Hepatocyte (in vitro differentiated cells): ENCODE measurements around the gene CLASP2. TPM values are rescaled to one million over a fixed set of nuclear protein-coding genes. Genes with fewer than 3 reads are reported as not detected.
"Not testable (repeated sequence)": the region's sequence is repeated elsewhere in the genome, so short reads cannot be mapped to it uniquely, and the experiment has no call there.

Source experiments
- DNase-seq: peaks from one replicate; pipeline ENCODE4 v3.0.0-alpha.2; 2016; ENCODE audit warnings: low spot score
- H2AFZ ChIP-seq: fragments of 200-600 bp; sonication (generic); 2 replicates; pipeline ENCODE4 v1.6.0; 2016; ENCODE audit warnings: antibody characterized with exemption, mild to moderate bottlenecking
- H3K27ac ChIP-seq: fragments of 200-600 bp; sonication (generic); 2 replicates; pipeline ENCODE4 v1.5.1; 2016; ENCODE audit warnings: mild to moderate bottlenecking
- H3K27me3 ChIP-seq: fragments of 200-600 bp; sonication (generic); 2 replicates; pipeline ENCODE4 v1.6.1; 2016
- H3K36me3 ChIP-seq: fragments of 200-600 bp; sonication (generic); replicated peaks from 2 replicates; pipeline ENCODE4 v1.5.1; 2016; ENCODE audit warnings: low read depth; ENCODE audit not compliant: insufficient read depth
- H3K4me1 ChIP-seq: fragments of 200-600 bp; sonication (generic); 2 replicates; pipeline ENCODE4 v1.5.1; 2016; ENCODE audit warnings: mild to moderate bottlenecking, moderate library complexity; ENCODE audit not compliant: insufficient read depth
- H3K4me2 ChIP-seq: fragments of 200-600 bp; sonication (generic); 2 replicates; pipeline ENCODE4 v1.6.0; 2016
- H3K4me3 ChIP-seq: fragments of 200-600 bp; sonication (generic); 2 replicates; pipeline ENCODE4 v1.5.1; 2016; ENCODE audit warnings: mild to moderate bottlenecking
- H3K79me2 ChIP-seq: fragments of 200-600 bp; sonication (generic); 2 replicates; pipeline ENCODE4 v1.6.0; 2017; ENCODE audit warnings: mild to moderate bottlenecking
- H3K9me2 ChIP-seq: fragments of 200-600 bp; sonication (generic); replicated peaks from 2 replicates; pipeline ENCODE4 v1.6.0; 2017; ENCODE audit warnings: mild to moderate bottlenecking; ENCODE audit not compliant: insufficient read depth
- H3K9me3 ChIP-seq: fragments of 200-600 bp; sonication (generic); 2 replicates; pipeline ENCODE4 v1.5.1; 2016; ENCODE audit warnings: low read depth, mild to moderate bottlenecking
- H4K20me1 ChIP-seq: fragments of 200-600 bp; sonication (generic); 2 replicates; pipeline ENCODE4 v1.6.0; 2016; ENCODE audit warnings: mild to moderate bottlenecking; ENCODE audit not compliant: insufficient read depth, poor library complexity, severe bottlenecking
- CTCF ChIP-seq: fragments of 200-600 bp; sonication (generic); IDR thresholded peaks from 2 replicates; pipeline ENCODE4 v1.5.1; 2016; ENCODE audit warnings: antibody characterized with exemption, mild to moderate bottlenecking; ENCODE audit not compliant: poor library complexity
- EZH2 ChIP-seq: fragments of 200-600 bp; sonication (generic); IDR thresholded peaks from 2 replicates; pipeline ENCODE4 v1.6.1; 2016; ENCODE audit warnings: antibody characterized with exemption, mild to moderate bottlenecking, borderline replicate concordance
- EZH2phosphoT487 ChIP-seq: fragments of 200-600 bp; sonication (generic); IDR thresholded peaks from one replicate; pipeline ENCODE4 v1.6.1; 2018; ENCODE audit warnings: antibody characterized with exemption, mild to moderate bottlenecking, low read depth, moderate library complexity; ENCODE audit not compliant: unreplicated experiment, severe bottlenecking
- WGBS: methylation state at CpG from one replicate; pipeline ENCODE4 v1.1.6; 2016; ENCODE audit warnings: low lambda C conversion rate; ENCODE audit errors: missing lambda C conversion rate; 5-methylcytosine and 5-hydroxymethylcytosine counted together
- polyA plus RNA-seq: library from polyadenylated mRNA; unstranded; fragments of >200 nt; fragmentation: Nextera tagmentation; extraction: Ambion mirVana; gene quantifications from 2 replicates; pipeline ENCODE4 v1.2.1, GENCODE V29; 2016
- total RNA-seq: library from RNA; depleted of rRNA; stranded (reverse); fragments of >200 nt; gene quantifications from 2 replicates; pipeline ENCODE4 v1.2.3, GENCODE V29; 2014

CLASP2 gene
- total and polyA plus RNA-seq, 2 experiments from 2014 or later: 12.0 to 34.5 TPM

GRCh38 chr3:33678073-33678472, 40.0 kb downstream of the CLASP2 start:
- no peaks in the 10 kb centered on the region for H3K4me1 ChIP-seq
- H3K36me3 ChIP-seq: no peaks in the 10 kb centered on the region
- no peak overlapping the region for H3K27ac ChIP-seq
- no peaks in the 10 kb centered on the region for H4K20me1 ChIP-seq
- no peak overlapping the region for H3K4me2 ChIP-seq
- H3K27me3 ChIP-seq: no peaks in the 10 kb centered on the region
- no peaks in the 10 kb centered on the region for H3K9me3 ChIP-seq
- H3K9me2 ChIP-seq: no peaks in the 10 kb centered on the region
- WGBS: 95% methylated on average over 1 of the region's 1 CpG
- no peaks in the 10 kb centered on the region for H3K79me2 ChIP-seq
- H2AFZ ChIP-seq: no peak overlapping the region
- H3K4me3 ChIP-seq: no peak overlapping the region
- no peak for DNase-seq
- TF ChIP-seq EZH2: no peak
- TF ChIP-seq EZH2phosphoT487: no peak
- TF ChIP-seq CTCF: no peak

- not testable (repeated sequence) for H3K27me3 ChIP-seq, H3K36me3 ChIP-seq, H3K79me2 ChIP-seq, H3K4me2 ChIP-seq, H2AFZ ChIP-seq, H3K4me1 ChIP-seq, H3K9me3 ChIP-seq, H3K27ac ChIP-seq, H4K20me1 ChIP-seq, H3K9me2 ChIP-seq, DNase-seq, H3K4me3 ChIP-seq
- WGBS: 98% methylated on average over 2 of the region's 3 CpGs
These were observed 44.6 kb downstream of the CLASP2 start for GRCh38 chr3:33673436-33673835.

GRCh38 chr3:33668618-33669017, 49.4 kb downstream of the CLASP2 start:
- no peak overlapping the region for H2AFZ ChIP-seq
- no peak overlapping the region for H3K4me3 ChIP-seq
- WGBS: 93% methylated on average over 5 of the region's 5 CpGs
- no peaks in the 10 kb centered on the region for H3K9me3 ChIP-seq
- no peak overlapping the region for H3K27ac ChIP-seq
- no peak for DNase-seq
- H3K36me3 ChIP-seq: no peaks in the 10 kb centered on the region
- H4K20me1 ChIP-seq: no peaks in the 10 kb centered on the region
- no peaks in the 10 kb centered on the region for H3K79me2 ChIP-seq
- H3K4me2 ChIP-seq: no peak overlapping the region
- H3K27me3 ChIP-seq: no peaks in the 10 kb centered on the region
- no peaks in the 10 kb centered on the region for H3K4me1 ChIP-seq
- H3K9me2 ChIP-seq: no peaks in the 10 kb centered on the region
- TF ChIP-seq CTCF (no peak), EZH2 (no peak), EZH2phosphoT487 (no peak)

- Histone ChIP-seq H3K4me1 (peaks cover 2% of the 10 kb centered on the region), H3K27me3 (no peaks in the 10 kb centered on the region), H3K79me2 (no peaks in the 10 kb centered on the region), H2AFZ (no peak overlapping the region), H3K4me3 (no peak overlapping the region), H3K36me3 (no peaks in the 10 kb centered on the region), H4K20me1 (no peaks in the 10 kb centered on the region), H3K4me2 (no peak overlapping the region), H3K9me3 (no peaks in the 10 kb centered on the region), H3K27ac (no peak overlapping the region), H3K9me2 (no peaks in the 10 kb centered on the region)
- WGBS: 95% methylated on average over 2 of the region's 2 CpGs
- TF ChIP-seq EZH2: no peak
- TF ChIP-seq EZH2phosphoT487: no peak
- TF ChIP-seq CTCF: no peak
- no peak for DNase-seq
These were observed 52.8 kb downstream of the CLASP2 start for GRCh38 chr3:33665294-33665693.
